Ovary (tissue), 9 donors: ENCODE data around the gene BCOR. TPM values are rescaled to one million over a fixed set of nuclear protein-coding genes. Genes with fewer than 3 reads are reported as not detected.
A peak's percentile ranks its signal among the peaks of the same experiment; 100 is the strongest.

Source experiments
- DNase-seq, 5 donors: peaks; one replicate each; pipeline ENCODE4 v3.0.0-alpha.2; 2019 to 2020
- H3K27ac ChIP-seq, 2 donors: fragments of 200-600 bp; one replicate each; pipeline versions ENCODE4 v1.5.1 to v1.8.0; 2019 to 2022
- H3K27me3 ChIP-seq: fragments of 200-600 bp; one replicate; pipeline ENCODE4 v1.8.0; 2022
- H3K36me3 ChIP-seq: fragments of 200-600 bp; sonication (generic); one replicate; pipeline ENCODE4 v1.5.1; 2019
- H3K4me1 ChIP-seq: one replicate; pipeline ENCODE4 v1.8.1; 2013; ENCODE audit warnings: mild to moderate bottlenecking, moderate library complexity; ENCODE audit not compliant: insufficient read depth
- H3K4me3 ChIP-seq: fragments of 200-600 bp; sonication (generic); one replicate; pipeline ENCODE4 v1.5.1; 2017
- H3K9me3 ChIP-seq, 2 donors: fragments of 200-600 bp in 1 of 2; sonication (generic) in 1 of 2; one replicate each; pipeline versions ENCODE4 v1.5.1 to v1.8.1; 2013 to 2019; ENCODE audit warnings: mild to moderate bottlenecking in 1 of 2, moderate library complexity in 1 of 2
- EP300 ChIP-seq: sonication (generic); formaldehyde crosslinking; IDR thresholded peaks from one replicate; pipeline ENCODE4 v1.6.1; 2017; ENCODE audit warnings: antibody characterized with exemption
- POLR2A ChIP-seq: fragments of 450-650 bp; IDR thresholded peaks from one replicate; pipeline ENCODE4 v1.6.1; 2017; ENCODE audit warnings: antibody characterized with exemption, mild to moderate bottlenecking, moderate library complexity
- WGBS, 3 donors: extraction: QIAGEN DNeasy Blood & Tissue Kit in 1 of 3; methylation state at CpG; one replicate each; pipeline versions ENCODE4 v1.1.5 to v1.1.7; 2013 to 2017; 5-methylcytosine and 5-hydroxymethylcytosine counted together
- intact Hi-C, 4 donors: fragments of 100-400 bp; cut with DNase I; formaldehyde crosslinking; loops; one replicate each; pipeline versions ENCODE4 v1.11.0 to v1.15.1; 2022 to 2023
- polyA plus RNA-seq, 2 donors: library from polyadenylated mRNA; stranded (reverse); fragments of 200-250 nt in 1 of 2; fragments of 350-450 nt in 1 of 2; fragmentation: Illumina TruSeq in 1 of 2; extraction: RNeasy Lipid Tissue Mini Kit (QIAGEN cat#74804) in 1 of 2; gene quantifications; one replicate each; pipeline ENCODE4 v1.2.3, GENCODE V29; 2013 to 2014
- total RNA-seq, 7 donors: library from RNA; depleted of rRNA in 2 of 7; stranded (reverse); fragments of >200 nt in 2 of 7; fragmentation: NEBNext Ultra II Directional in 3 of 7; extraction: Animal tissue kit (Norgen Biotek cat#: 25700) in 3 of 7; gene quantifications; one replicate each; pipeline versions ENCODE4 v1.1.0 to v1.2.4, GENCODE V29; 2016 to 2023
- TF ChIP-seq, protein P1 (sequence below), 3 donors: fragments of 450-650 bp in 2 of 3; fragments of 200-600 bp in 1 of 3; IDR thresholded peaks; one replicate each; pipeline versions ENCODE4 v1.5.1 to v1.8.0; 2016 to 2022; ENCODE audit warnings: antibody characterized with exemption in 3 of 3, mild to moderate bottlenecking in 1 of 3
- donor health status: DM: no; HTN: no; CAD: no; lungs with moderate emphysema.
- donor health status: DM: no; HTN: no; CAD: no.
- donor health status: Bipolar disorder and iron deficiency.
- donor health status: DM: yes; HTN: yes; CAD: no.
- donor health status: DM: no; HTN: no; CAD: no.
- donor health status: DM: yes; HTN: yes; CAD: no.

BCOR gene
- total and polyA plus RNA-seq, 9 donors: 17.7 to 57.2 (median 42.3) TPM

DNA sequence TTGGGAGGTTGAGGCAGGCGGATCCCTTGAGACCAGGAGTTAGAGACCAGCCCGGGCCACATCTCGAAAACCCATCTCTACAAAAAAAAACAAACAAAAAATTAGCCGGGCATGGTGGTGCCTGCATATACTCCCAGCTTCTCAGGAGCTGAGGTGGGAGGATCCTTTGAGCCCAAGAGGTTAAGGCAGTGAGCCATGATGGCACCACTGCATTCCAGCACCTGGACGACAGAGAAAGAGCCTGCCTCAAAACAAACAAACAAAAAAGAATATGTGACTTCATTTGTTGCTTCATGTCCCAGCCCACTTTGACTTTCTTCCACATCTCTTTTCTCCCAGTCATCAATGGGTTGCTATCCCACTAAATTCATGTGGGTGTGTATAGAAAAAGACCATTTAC lies 79.7 kb downstream of the BCOR start:
- no peak for DNase-seq
- H3K27ac ChIP-seq: no peak overlapping the region
- H3K9me3 ChIP-seq: peaks cover 0 to 5% of the 10 kb centered on the region in 2 donors
- TF ChIP-seq EP300 (no peak), POLR2A (no peak)
- TF ChIP-seq, protein P1, sequence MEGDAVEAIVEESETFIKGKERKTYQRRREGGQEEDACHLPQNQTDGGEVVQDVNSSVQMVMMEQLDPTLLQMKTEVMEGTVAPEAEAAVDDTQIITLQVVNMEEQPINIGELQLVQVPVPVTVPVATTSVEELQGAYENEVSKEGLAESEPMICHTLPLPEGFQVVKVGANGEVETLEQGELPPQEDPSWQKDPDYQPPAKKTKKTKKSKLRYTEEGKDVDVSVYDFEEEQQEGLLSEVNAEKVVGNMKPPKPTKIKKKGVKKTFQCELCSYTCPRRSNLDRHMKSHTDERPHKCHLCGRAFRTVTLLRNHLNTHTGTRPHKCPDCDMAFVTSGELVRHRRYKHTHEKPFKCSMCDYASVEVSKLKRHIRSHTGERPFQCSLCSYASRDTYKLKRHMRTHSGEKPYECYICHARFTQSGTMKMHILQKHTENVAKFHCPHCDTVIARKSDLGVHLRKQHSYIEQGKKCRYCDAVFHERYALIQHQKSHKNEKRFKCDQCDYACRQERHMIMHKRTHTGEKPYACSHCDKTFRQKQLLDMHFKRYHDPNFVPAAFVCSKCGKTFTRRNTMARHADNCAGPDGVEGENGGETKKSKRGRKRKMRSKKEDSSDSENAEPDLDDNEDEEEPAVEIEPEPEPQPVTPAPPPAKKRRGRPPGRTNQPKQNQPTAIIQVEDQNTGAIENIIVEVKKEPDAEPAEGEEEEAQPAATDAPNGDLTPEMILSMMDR (IDR thresholded peaks at IDR 0.05): no peak
- H3K4me1 ChIP-seq: no peaks in the 10 kb centered on the region
- intact Hi-C loops: loop anchor here in 2 of 4 donors (10.0 kb wide), 2 partner anchors 137 to 203 kb away; no protein-coding TSS in a partner anchor
- no peaks in the 10 kb centered on the region for H3K27me3 ChIP-seq
- WGBS, 3 donors: 66 to 73% (median 71%) methylated on average over 5 of the region's 5 CpGs
- no peaks in the 10 kb centered on the region for H3K36me3 ChIP-seq
- no peak overlapping the region for H3K4me3 ChIP-seq

DNA sequence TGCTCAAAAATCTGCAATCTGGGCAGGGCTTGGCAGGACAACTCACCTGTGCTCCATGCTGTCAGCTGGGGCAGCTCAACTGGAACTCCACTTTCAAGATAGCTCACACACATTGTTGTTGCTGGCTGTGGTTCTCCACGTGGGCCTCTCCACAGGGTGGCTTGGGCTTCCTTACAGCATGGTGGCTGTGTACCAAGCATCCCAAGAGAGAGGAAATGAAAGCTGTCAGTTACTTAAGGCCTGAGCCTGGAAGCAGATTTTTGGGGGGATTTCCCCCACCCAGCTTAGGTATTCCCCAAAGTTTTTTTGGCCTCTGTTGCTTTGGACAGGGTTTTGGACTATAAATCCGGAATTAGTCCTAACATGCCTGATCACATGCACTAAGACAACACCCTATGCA lies 81.0 kb downstream of the BCOR start:
- intact Hi-C loops: loop anchor here in 2 of 4 donors (10.0 kb wide), 2 partner anchors 138 to 202 kb away; no protein-coding TSS in a partner anchor
- peaks cover under 1% of the 10 kb centered on the region for H3K4me1 ChIP-seq
- 54 to 76% (median 58%) methylated on average over 2 of the region's 2 CpGs for WGBS, 3 donors

DNA sequence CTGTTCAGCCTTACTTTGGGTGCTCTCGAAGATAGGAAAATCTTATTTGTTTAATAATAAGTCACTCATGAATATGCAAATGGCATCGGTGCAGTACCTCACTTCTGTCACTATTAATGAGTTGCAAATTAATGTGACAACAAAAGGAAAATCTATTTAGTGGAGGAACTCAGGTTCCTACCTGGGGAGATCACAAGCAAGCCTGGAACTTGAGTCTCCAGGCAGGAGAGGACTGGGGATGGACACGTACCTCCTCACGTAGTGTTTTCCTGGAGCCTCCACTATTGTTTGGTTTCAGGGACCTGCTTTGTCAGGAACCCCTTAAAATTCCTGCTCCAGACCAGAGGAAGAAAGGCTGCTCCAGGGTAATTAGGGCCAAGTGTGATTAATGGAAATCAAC lies 82.1 kb downstream of the BCOR start:
- Histone ChIP-seq H3K27ac (no peak overlapping the region), H3K9me3 (peaks cover 0 to 5% of the 10 kb centered on the region in 2 donors), H3K4me3 (no peak overlapping the region), H3K36me3 (no peaks in the 10 kb centered on the region), H3K4me1 (peaks cover 4% of the 10 kb centered on the region), H3K27me3 (no peaks in the 10 kb centered on the region)
- DNase-seq: no peak
- no peak for TF ChIP-seq POLR2A
- no peak for TF ChIP-seq EP300
- TF ChIP-seq, protein P1 (IDR thresholded peaks at IDR 0.05): no peak
- WGBS, 3 donors: 55 to 71% (median 56%) methylated on average over 4 of the region's 4 CpGs
- intact Hi-C loops: loop anchor here in 2 of 4 donors (10.0 kb wide), 2 partner anchors 139 to 201 kb away; no protein-coding TSS in a partner anchor

More for the DNA sequence above, 81.0 kb downstream of the BCOR start:
- Histone ChIP-seq H3K27ac (no peak overlapping the region), H3K36me3 (no peaks in the 10 kb centered on the region), H3K9me3 (peaks cover 0 to 5% of the 10 kb centered on the region in 2 donors), H3K27me3 (no peaks in the 10 kb centered on the region), H3K4me3 (no peak overlapping the region)
- TF ChIP-seq EP300 (no peak), POLR2A (no peak)
- TF ChIP-seq, protein P1 (IDR thresholded peaks at IDR 0.05): no peak
- no peak for DNase-seq

DNA sequence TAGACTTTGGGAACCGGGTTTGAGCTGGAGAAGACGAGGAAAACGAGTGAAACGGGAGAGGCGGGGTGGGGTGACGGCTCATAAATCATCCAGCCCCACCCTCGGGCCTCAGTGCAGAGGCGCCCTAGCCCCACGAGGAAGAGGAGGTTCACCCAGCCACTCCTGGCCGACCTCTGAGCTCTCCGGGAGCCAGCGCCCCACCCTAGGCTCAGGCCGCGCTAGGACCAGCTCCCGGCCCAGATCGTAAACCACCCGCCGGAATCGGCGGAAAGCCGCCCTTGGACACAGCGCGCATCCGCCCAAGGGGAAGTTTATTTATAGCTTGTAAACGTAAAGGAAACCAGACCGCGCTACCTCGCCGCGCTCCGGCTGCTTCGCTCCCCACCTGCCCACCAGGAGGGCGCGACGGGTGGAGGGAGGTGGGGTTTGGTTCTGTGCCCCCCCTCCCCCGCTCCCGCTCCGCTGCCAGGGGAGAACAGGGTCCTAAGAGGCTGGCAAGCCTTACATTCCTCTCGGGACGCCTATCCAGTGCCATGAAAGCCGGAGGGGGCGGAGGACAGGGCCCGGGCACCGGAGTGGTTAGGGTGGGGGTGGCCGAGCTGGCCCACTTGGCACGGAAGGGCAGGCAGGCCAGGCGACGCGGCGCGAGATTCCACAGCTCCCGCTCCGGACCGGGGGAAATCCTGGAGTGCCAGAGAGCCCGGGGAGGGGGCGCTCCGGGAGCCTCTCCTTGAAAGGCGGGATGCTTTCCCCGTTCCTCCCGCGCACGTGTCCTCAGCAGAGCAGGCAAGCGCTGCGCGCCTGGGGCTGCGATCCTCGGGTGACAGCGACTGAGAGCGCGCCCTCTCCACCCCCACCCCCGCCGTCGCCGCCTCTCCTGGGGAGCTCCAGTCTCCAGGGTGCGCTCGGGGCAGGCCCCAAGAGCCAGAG lies 84.2 kb downstream of the BCOR start:
- Histone ChIP-seq H3K36me3 (no peaks in the 10 kb centered on the region), H3K27ac (peak overlapping the region; percentile 79 to 86), H3K9me3 (peaks cover 0 to 5% of the 10 kb centered on the region in 2 donors), H3K27me3 (no peaks in the 10 kb centered on the region), H3K4me1 (peaks cover 4% of the 10 kb centered on the region), H3K4me3 (peak overlapping the region; percentile 49)
- DNase-seq: peak; percentile 66 to 75 (median 73)
- 5 to 11% (median 7%) methylated on average over 63 to 76 of the region's 76 CpGs for WGBS, 3 donors
- no peak for TF ChIP-seq EP300
- TF ChIP-seq, protein P1 (IDR thresholded peaks at IDR 0.05): no peak
- no peak for TF ChIP-seq POLR2A
- intact Hi-C loops: loop anchor here (5.0 to 10.0 kb wide), 6 partner anchors 74 to 199 kb away; partner anchors contain the start of gene BCOR (in 1 of the 4)
